Mononuclear cell (primary cell): ENCODE data around the gene ARPC5L. TPM values are rescaled to one million over a fixed set of nuclear protein-coding genes. Genes with fewer than 3 reads are reported as not detected.
A peak's percentile ranks its signal among the peaks of the same experiment; 100 is the strongest.
"Not testable (repeated sequence)": the region's sequence is repeated elsewhere in the genome, so short reads cannot be mapped to it uniquely, and the experiment has no call there.

Source experiments
- H3K27me3 ChIP-seq: 2 replicates; pipeline ENCODE4 v1.6.0; 2011; ENCODE audit warnings: low read length, control low read depth; ENCODE audit not compliant: insufficient read depth
- H3K4me1 ChIP-seq: 2 replicates; pipeline ENCODE4 v1.5.1; 2011; ENCODE audit warnings: mild to moderate bottlenecking, low read length, control low read depth; ENCODE audit not compliant: insufficient read depth
- H3K4me3 ChIP-seq: 2 replicates; pipeline ENCODE4 v1.5.1; 2011; ENCODE audit warnings: mild to moderate bottlenecking, low read length, moderate library complexity
- H3K9me3 ChIP-seq: 2 replicates; pipeline ENCODE4 v1.5.1; 2011; ENCODE audit warnings: low read depth, mild to moderate bottlenecking, control low read depth, low read length
- total RNA-seq: library from RNA; depleted of rRNA; stranded (reverse); fragments of >200 nt; gene quantifications from one replicate; pipeline ENCODE4 v1.2.3, GENCODE V29; 2012

ARPC5L gene
- total RNA-seq, 1 donor, result 29.3 TPM

- H3K4me3 ChIP-seq, result no peak overlapping the region
- no peaks in the 10 kb centered on the region for H3K9me3 ChIP-seq
- peaks cover 10% of the 10 kb centered on the region for H3K4me1 ChIP-seq
These were observed 26.8 kb upstream of the ARPC5L start for GRCh38 chr9:124835026-124835557.

GRCh38 chr9:124838132-124838531 lies 23.8 kb upstream of the ARPC5L start:
- not testable (repeated sequence) for H3K4me3 ChIP-seq, H3K9me3 ChIP-seq

More at GRCh38 chr9:124835026-124835557, 26.8 kb upstream of the ARPC5L start:
- H3K27me3 ChIP-seq, result peaks cover 4% of the 10 kb centered on the region

DNA sequence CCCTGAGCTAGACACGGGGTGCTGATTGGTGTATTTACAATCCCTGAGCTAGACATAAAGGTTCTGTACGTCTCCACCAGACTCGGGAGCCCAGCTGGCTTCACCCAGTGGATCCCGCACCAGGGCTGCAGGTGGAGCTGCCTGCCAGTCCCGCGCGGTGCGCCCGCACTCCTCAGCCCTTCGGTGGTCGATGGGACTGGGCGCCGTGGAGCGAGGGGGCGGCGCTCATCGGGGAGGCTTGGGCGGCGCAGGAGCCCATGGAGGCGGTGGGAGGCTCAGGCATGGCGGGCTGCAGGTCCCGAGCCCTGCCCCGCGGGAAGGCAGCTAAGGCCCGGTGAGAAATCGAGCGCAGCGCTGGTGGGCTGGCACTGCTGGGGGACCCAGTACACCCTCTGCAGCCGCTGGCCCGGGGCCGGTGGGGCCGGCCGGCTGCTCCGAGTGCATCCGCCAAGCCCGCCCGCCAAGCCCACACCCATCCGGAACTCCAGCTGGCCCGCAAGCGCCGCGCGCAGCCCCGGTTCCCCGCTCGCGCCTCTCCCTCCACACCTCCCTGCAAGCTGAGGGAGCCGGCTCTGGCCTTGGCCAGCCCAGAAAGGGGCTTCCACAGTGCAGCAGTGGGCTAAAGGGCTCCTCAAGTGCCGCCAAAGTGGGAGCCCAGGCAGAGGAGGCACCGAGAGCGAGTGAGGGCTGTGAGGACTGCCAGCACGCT lies 23.2 kb upstream of the ARPC5L start:
- H3K4me1 ChIP-seq, H3K4me3 ChIP-seq, H3K9me3 ChIP-seq, H3K27me3 ChIP-seq: not testable (repeated sequence)

More at GRCh38 chr9:124838132-124838531, 23.8 kb upstream of the ARPC5L start:
- H3K4me1 ChIP-seq, H3K27me3 ChIP-seq: not testable (repeated sequence)

DNA sequence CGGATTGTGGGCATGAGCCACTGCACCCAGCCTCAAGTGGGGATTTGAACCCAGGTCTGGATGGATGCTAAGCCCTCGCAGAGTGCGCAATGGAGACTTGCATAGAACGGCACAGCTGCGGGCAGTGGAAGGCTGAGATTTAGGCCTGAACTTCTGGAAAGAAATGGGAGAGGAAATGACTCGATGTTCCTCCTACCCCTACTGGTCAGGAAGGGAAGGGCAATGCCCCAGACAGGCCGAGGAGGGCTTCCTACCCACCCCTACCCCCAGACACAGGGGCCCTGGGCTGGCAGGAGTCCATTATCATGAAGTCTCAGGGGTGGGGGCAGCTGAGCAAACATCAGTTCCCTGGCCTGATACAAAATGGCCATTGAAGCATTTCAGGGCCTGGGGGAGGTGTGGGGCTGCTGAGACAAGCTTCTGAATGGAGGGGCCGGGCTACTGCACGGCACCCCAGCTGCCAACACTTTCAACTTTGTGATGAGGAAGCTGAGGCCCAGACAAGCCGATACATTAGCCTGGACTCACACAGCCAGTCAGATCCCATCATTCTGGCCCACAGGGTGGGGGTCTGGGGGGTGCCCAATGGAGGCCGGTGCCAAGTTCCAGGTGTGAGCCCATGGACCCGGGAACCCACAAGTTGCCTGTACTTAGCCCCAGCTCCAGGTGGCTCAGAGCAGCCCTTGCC lies 22.2 kb upstream of the ARPC5L start:
- Histone ChIP-seq H3K27me3 (peaks cover 4% of the 10 kb centered on the region), H3K4me3 (no peak overlapping the region), H3K4me1 (no peaks in the 10 kb centered on the region)

GRCh38 chr9:124840300-124840833 lies 21.6 kb upstream of the ARPC5L start:
- H3K27me3 ChIP-seq, result peaks cover 4% of the 10 kb centered on the region
- no peaks in the 10 kb centered on the region for H3K4me1 ChIP-seq
- no peak overlapping the region for H3K4me3 ChIP-seq
- no peaks in the 10 kb centered on the region for H3K9me3 ChIP-seq

More for the DNA sequence above, 22.2 kb upstream of the ARPC5L start:
- H3K9me3 ChIP-seq, result no peaks in the 10 kb centered on the region

- peaks cover 4% of the 10 kb centered on the region for H3K27me3 ChIP-seq
- no peaks in the 10 kb centered on the region for H3K9me3 ChIP-seq
- no peaks in the 10 kb centered on the region for H3K4me1 ChIP-seq
- H3K4me3 ChIP-seq, result no peak overlapping the region
These were observed 20.7 kb upstream of the ARPC5L start for GRCh38 chr9:124841075-124841821.

DNA sequence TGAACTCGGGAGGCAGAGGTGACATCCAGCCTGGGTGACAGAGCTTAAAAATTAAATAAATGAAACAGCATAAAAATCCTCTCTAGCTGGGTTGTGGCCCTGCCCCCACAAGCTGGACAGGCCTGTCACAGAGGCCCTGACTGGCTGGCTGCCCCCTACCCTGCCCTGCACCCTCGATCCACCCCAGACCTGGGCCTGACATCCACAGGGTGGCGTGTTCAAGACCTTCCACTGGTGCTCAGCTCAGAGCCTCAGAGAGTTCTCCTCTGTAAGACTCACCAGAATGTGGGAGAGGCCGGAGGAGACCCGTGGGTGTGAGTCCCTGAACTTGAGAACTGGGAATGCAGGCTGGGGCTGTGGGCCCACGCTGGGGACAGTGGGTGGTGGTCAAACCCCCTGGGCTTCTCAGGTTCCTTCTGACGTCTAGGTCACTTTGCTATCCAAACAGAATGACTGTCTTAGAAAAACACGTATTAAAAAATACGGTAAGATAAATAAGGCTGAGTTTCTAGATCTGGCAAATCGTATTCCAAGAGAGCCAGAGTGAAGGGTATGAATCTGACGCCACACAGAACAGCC lies 18.4 kb upstream of the ARPC5L start:
- Histone ChIP-seq H3K4me1 (no peaks in the 10 kb centered on the region), H3K27me3 (no peaks in the 10 kb centered on the region), H3K4me3 (no peak overlapping the region), H3K9me3 (no peaks in the 10 kb centered on the region)

GRCh38 chr9:124844291-124844690 lies 17.6 kb upstream of the ARPC5L start:
- no peaks in the 10 kb centered on the region for H3K9me3 ChIP-seq
- H3K4me3 ChIP-seq, result no peak overlapping the region
- no peaks in the 10 kb centered on the region for H3K27me3 ChIP-seq
- H3K4me1 ChIP-seq, result no peaks in the 10 kb centered on the region

DNA sequence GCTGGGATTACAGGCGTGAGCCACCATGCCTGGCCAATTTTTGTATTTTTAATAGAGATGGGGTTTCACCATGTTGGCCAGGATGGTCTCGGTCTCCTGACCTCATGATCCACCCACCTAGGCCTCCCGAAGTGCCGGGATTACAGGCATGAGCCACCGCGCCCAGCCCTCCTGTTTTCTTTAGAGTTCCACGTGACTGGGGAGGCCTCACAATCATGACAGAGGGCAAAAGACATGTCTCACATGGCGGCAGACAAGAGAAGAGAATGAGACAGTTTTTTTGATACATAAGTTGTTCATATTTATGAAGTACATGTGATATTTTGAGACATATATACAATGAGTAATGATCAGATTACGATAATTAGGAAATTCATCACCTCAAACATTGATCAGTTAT lies 15.5 kb upstream of the ARPC5L start:
- not testable (repeated sequence) for H3K4me3 ChIP-seq, H3K4me1 ChIP-seq, H3K27me3 ChIP-seq, H3K9me3 ChIP-seq

DNA sequence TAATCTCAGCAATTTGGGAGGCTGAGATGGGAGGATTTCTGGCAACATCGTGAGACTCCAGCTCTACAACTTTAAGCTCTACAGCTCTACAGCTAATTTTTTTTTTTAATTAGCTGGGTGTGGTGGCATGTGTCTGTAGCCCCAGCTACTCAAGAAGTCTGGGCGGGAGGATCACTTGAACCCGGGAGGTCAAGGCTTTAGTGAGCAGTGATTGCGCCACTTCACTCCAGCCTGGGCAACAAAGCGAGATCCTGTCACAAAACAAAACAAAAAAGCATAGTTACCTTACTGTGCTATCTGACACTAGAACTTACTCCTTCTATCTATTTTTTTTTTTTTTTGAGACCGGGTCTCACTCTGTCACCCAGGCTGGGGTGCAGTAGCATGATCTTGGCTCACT lies 15.0 kb upstream of the ARPC5L start:
- no peaks in the 10 kb centered on the region for H3K27me3 ChIP-seq

GRCh38 chr9:124849801-124850200 lies 12.1 kb upstream of the ARPC5L start:
- Histone ChIP-seq H3K9me3 (no peaks in the 10 kb centered on the region), H3K4me1 (peaks cover 12% of the 10 kb centered on the region), H3K27me3 (no peaks in the 10 kb centered on the region), H3K4me3 (no peak overlapping the region)

More for the DNA sequence above, 15.0 kb upstream of the ARPC5L start:
- no peak overlapping the region for H3K4me3 ChIP-seq
- no peaks in the 10 kb centered on the region for H3K9me3 ChIP-seq
- H3K4me1 ChIP-seq, result no peaks in the 10 kb centered on the region

DNA sequence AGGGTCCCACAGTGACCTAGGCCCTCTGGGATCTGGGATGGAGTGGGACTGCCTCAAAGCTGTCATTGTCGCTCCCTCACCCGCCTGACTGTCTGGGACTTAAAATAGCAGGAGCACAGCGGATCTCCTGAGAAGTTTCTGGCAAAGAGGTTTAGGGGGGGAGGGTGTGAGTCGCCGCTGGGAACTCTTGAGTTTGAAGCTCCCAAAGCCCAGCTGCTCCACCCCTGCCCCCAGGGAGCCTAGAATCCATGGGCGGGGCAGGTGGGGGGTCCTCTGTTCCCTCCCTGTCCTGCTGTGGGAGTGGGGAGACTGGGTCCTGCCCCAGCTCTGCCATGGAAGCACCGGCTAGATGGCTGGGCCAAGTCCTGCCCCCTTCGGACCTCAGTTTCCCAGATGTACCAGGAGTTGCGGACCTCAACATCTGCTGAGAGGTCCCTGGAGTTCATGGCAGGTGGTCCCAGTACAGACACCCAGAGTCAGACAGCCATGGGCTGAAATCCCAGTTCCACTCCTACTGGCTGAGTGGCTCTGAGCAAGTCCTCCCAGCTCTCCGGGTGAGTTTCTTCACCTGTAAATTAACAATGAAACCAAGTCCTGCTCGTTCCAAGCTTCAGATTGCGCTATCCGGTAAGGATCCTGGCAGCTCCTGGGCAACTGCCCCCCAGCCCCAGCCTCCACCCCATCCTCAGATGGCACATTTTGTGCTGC lies 9.7 kb upstream of the ARPC5L start:
- Histone ChIP-seq H3K4me1 (peaks cover 12% of the 10 kb centered on the region), H3K9me3 (no peaks in the 10 kb centered on the region), H3K27me3 (no peaks in the 10 kb centered on the region), H3K4me3 (no peak overlapping the region)

DNA sequence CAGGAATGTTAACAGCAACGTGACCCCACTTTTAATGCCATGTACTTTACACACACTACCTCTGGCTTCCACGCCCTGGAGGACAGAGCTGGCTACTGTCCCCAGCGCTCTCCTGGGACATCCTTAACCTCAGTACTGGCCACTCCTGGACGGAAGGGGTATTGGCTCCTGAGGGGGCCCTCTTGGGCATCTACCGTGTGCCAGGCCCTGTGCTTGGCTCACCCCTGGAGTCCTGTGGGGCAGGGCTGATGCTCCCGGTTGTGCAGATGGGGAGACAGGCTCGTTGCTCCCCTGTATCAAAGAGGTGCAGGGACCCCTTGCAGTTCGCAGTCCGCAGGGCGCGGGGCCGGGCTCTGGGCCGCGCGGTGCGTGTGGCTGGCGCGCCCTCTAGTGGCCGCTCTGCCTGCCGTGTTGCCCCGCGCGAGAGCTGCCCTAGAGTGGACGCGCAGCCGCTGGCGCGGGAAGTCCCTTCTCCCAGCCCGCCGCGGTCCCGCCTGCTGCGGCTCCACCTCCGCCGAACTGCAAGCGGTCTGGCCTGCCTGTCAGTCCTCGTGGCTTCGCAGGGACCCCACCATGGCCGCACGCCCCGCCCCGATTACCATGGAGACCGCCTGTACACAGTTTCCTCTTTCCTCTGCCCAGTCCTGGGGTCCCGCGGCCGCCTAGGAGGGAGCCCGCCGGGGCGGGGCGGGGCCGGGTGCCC lies 8.9 kb upstream of the ARPC5L start, which contains the start of gene WDR38:
TSS of gene WDR38 (plus strand) at position 632 of the 703 bp plus-strand sequence. CDS start 72 bp downstream, outside the sequence.
- Histone ChIP-seq H3K27me3 (no peaks in the 10 kb centered on the region), H3K4me3 (peak within 1 kb of the TSS; percentile 22)

More for the DNA sequence above, 8.9 kb upstream of the ARPC5L start, which contains the start of gene WDR38:
- H3K4me1 ChIP-seq, result peaks cover 12% of the 10 kb centered on the region
- H3K9me3 ChIP-seq, result no peaks in the 10 kb centered on the region
